CD14-positive monocyte (primary cell): ENCODE measurements around the gene LMTK2. TPM values are rescaled to one million over a fixed set of nuclear protein-coding genes. Genes with fewer than 3 reads are reported as not detected.

Source experiments
- DNase-seq, 3 donors: peaks; one replicate each; pipeline ENCODE4 v3.0.0-alpha.2; 2011 to 2022
- H2AFZ ChIP-seq: 2 replicates; pipeline ENCODE4 v1.6.0; 2012; ENCODE audit warnings: mild to moderate bottlenecking, low read depth, low read length, inconsistent platforms; ENCODE audit not compliant: insufficient read depth, poor library complexity, severe bottlenecking
- H3K27ac ChIP-seq, 2 donors: 1 replicate in 1 of 2; 2 replicates in 1 of 2; pipeline ENCODE4 v1.5.1; 2012 to 2013; ENCODE audit warnings: low read length in 2 of 2, control low read depth in 1 of 2, inconsistent platforms in 1 of 2, low read depth in 1 of 2, mild to moderate bottlenecking in 1 of 2
- H3K27me3 ChIP-seq, 2 donors: one replicate each; pipeline versions ENCODE4 v1.6.0 to v1.6.1; 2011 to 2013; ENCODE audit warnings: low read length in 2 of 2; ENCODE audit not compliant: control insufficient read depth in 2 of 2, insufficient read depth in 2 of 2
- H3K36me3 ChIP-seq, 2 donors: replicated peaks in 1 of 2; 1 replicate in 1 of 2; 2 replicates in 1 of 2; pipeline versions ENCODE4 v1.5.1 to v1.6.1; 2012 to 2013; ENCODE audit warnings: low read length in 2 of 2, control low read depth in 1 of 2, inconsistent platforms in 1 of 2, mild to moderate bottlenecking in 1 of 2; ENCODE audit not compliant: insufficient read depth in 2 of 2, control insufficient read depth in 1 of 2
- H3K4me1 ChIP-seq, 2 donors: 1 replicate in 1 of 2; 2 replicates in 1 of 2; pipeline versions ENCODE4 v1.5.1 to v1.6.1; 2012 to 2013; ENCODE audit warnings: low read length in 2 of 2, control low read depth in 1 of 2, inconsistent platforms in 1 of 2, mild to moderate bottlenecking in 1 of 2, moderate library complexity in 1 of 2; ENCODE audit not compliant: insufficient read depth in 2 of 2, control insufficient read depth in 1 of 2
- H3K4me2 ChIP-seq: replicated peaks from 2 replicates; pipeline ENCODE3; 2012; ENCODE audit warnings: low read length, moderate library complexity, mild to moderate bottlenecking; ENCODE audit not compliant: poor library complexity, severe bottlenecking; ENCODE audit errors: extremely low read depth
- H3K4me3 ChIP-seq, 3 experiments: fragments of 200-600 bp in 1 of 3; sonication (generic) in 1 of 3; replicated peaks in 1 of 3; 1 replicate in 2 of 3; 2 replicates in 1 of 3; pipeline ENCODE4 v1.5.1; 2011 to 2013; ENCODE audit warnings: low read length in 3 of 3, mild to moderate bottlenecking in 3 of 3, control low read depth in 2 of 3, low read depth in 2 of 3, inconsistent platforms in 1 of 3, moderate library complexity in 1 of 3
- H3K79me2 ChIP-seq: 2 replicates; pipeline ENCODE4 v1.6.0; 2012; ENCODE audit warnings: mild to moderate bottlenecking, control low read depth, inconsistent platforms, low read length, moderate library complexity; ENCODE audit not compliant: insufficient read depth
- H3K9ac ChIP-seq: 2 replicates; pipeline ENCODE4 v1.6.0; 2017; ENCODE audit warnings: low read length, mild to moderate bottlenecking; ENCODE audit not compliant: insufficient read depth, poor library complexity, severe bottlenecking
- H3K9me3 ChIP-seq, 2 donors: replicated peaks in 1 of 2; 1 replicate in 1 of 2; 2 replicates in 1 of 2; pipeline versions ENCODE4 v1.5.1 to v1.6.1; 2012 to 2013; ENCODE audit warnings: low read length in 2 of 2, control low read depth in 1 of 2; ENCODE audit not compliant: control insufficient read depth in 1 of 2, insufficient read depth in 1 of 2
- H4K20me1 ChIP-seq: 2 replicates; pipeline ENCODE4 v1.6.0; 2012; ENCODE audit warnings: mild to moderate bottlenecking, low read length, control low read depth, moderate library complexity; ENCODE audit not compliant: insufficient read depth
- H3K27ac Mint-ChIP-seq, 7 donors: one replicate each; pipeline ENCODE4 v1.8.0; 2020; ENCODE audit warnings: mild to moderate bottlenecking in 7 of 7, mixed read lengths in 7 of 7, moderate library complexity in 6 of 7, inconsistent platforms in 2 of 7
- H3K27me3 Mint-ChIP-seq, 3 donors: one replicate each; pipeline ENCODE4 v1.8.0; 2021 to 2022; ENCODE audit warnings: low read depth in 3 of 3, mild to moderate bottlenecking in 3 of 3, mixed read lengths in 3 of 3, moderate library complexity in 3 of 3, inconsistent platforms in 1 of 3
- H3K36me3 Mint-ChIP-seq, 2 donors: one replicate each; pipeline ENCODE4 v1.8.0; 2020; ENCODE audit warnings: mixed read lengths in 2 of 2, inconsistent platforms in 1 of 2, mild to moderate bottlenecking in 1 of 2
- H3K4me1 Mint-ChIP-seq: one replicate; pipeline ENCODE4 v1.8.0; 2020; ENCODE audit warnings: mild to moderate bottlenecking, mixed read lengths
- H3K4me3 Mint-ChIP-seq, 2 donors: one replicate each; pipeline ENCODE4 v1.8.0; 2020; ENCODE audit warnings: mild to moderate bottlenecking in 2 of 2, mixed read lengths in 2 of 2, moderate library complexity in 1 of 2
- H3K9me3 Mint-ChIP-seq, 7 donors: one replicate each; pipeline ENCODE4 v1.8.0; 2020 to 2022; ENCODE audit warnings: mixed read lengths in 7 of 7, mild to moderate bottlenecking in 6 of 7, moderate library complexity in 6 of 7, inconsistent platforms in 2 of 7
- CTCF ChIP-seq: fragments of 200-600 bp; IDR thresholded peaks from one replicate; pipeline ENCODE4 v1.8.0; 2022; ENCODE audit warnings: antibody characterized with exemption, mild to moderate bottlenecking
- WGBS: methylation state at CpG from one replicate; pipeline ENCODE4 v1.1.5; 2013; ENCODE audit warnings: missing lambda C conversion rate; ENCODE audit not compliant: insufficient coverage; 5-methylcytosine and 5-hydroxymethylcytosine counted together
- intact Hi-C, 2 donors: fragments of 100-400 bp; cut with micrococcal nuclease; formaldehyde crosslinking; loops; one replicate each; pipeline versions ENCODE4 v1.15.0 to v1.15.1; 2023
- polyA plus RNA-seq, 3 donors: library from polyadenylated mRNA; depleted of rRNA in 1 of 3; unstranded in 2 of 3; stranded (reverse) in 1 of 3; fragments of 300-500 nt in 2 of 3; fragments of >200 nt in 1 of 3; fragmentation: Illumina TruSeq in 2 of 3; gene quantifications; 1 replicate in 2 of 3; 2 replicates in 1 of 3; pipeline ENCODE4 v1.2.3, GENCODE V29; 2012 to 2021

The LMTK2 gene
- polyA plus RNA-seq, 3 donors = 1.7 to 9.2 (median 1.8) TPM

- Histone ChIP-seq H2AFZ (no peak overlapping the region), H3K9me3 (peaks cover 0 to 5% of the 10 kb centered on the region in 2 donors), H3K4me3 (no peak overlapping the region), H3K36me3 (no peaks in the 10 kb centered on the region), H3K4me1 (no peaks in the 10 kb centered on the region), H3K27me3 (no peaks in the 10 kb centered on the region), H3K4me2 (no peak overlapping the region), H3K27ac (no peak overlapping the region), H3K9ac (no peak overlapping the region), H4K20me1 (no peaks in the 10 kb centered on the region), H3K79me2 (no peaks in the 10 kb centered on the region)
- DNase-seq = no peak
- no peak for TF ChIP-seq CTCF
- H3K4me1 Mint-ChIP-seq = no peaks in the 10 kb centered on the region
- no peak overlapping the region for H3K4me3 Mint-ChIP-seq
- peaks cover 0 to 33% (median 8%) of the 10 kb centered on the region in 7 donors for H3K9me3 Mint-ChIP-seq
- H3K27ac Mint-ChIP-seq = no peak overlapping the region
- no CpG with 5 or more reads among the region's 5 CpGs for WGBS
- H3K27me3 Mint-ChIP-seq = peaks cover 1 to 21% (median 9%) of the 10 kb centered on the region in 3 donors
- H3K36me3 Mint-ChIP-seq = no peaks in the 10 kb centered on the region
- intact Hi-C loops = no loop called here
Measured at GRCh38 chr7:98066208-98066607, 40.5 kb upstream of the LMTK2 start.

- H3K9me3 Mint-ChIP-seq = peaks cover 0 to 33% (median 8%) of the 10 kb centered on the region in 7 donors
- no peak for TF ChIP-seq CTCF
- Histone ChIP-seq H3K36me3 (no peaks in the 10 kb centered on the region), H3K9ac (no peak overlapping the region), H3K4me3 (no peak overlapping the region), H4K20me1 (no peaks in the 10 kb centered on the region), H3K4me2 (no peak overlapping the region), H3K9me3 (peaks cover 0 to 5% of the 10 kb centered on the region in 2 donors), H3K79me2 (no peaks in the 10 kb centered on the region), H3K27ac (no peak overlapping the region), H2AFZ (no peak overlapping the region), H3K27me3 (no peaks in the 10 kb centered on the region), H3K4me1 (no peaks in the 10 kb centered on the region)
- intact Hi-C loops = no loop called here
- 77% methylated on average over 7 of the region's 9 CpGs for WGBS
- no peaks in the 10 kb centered on the region for H3K4me1 Mint-ChIP-seq
- H3K27ac Mint-ChIP-seq = no peak overlapping the region
- peaks cover 3 to 22% (median 11%) of the 10 kb centered on the region in 3 donors for H3K27me3 Mint-ChIP-seq
- H3K4me3 Mint-ChIP-seq = no peak overlapping the region
- no peaks in the 10 kb centered on the region for H3K36me3 Mint-ChIP-seq
- no peak for DNase-seq
Measured at GRCh38 chr7:98066934-98067507, 39.6 kb upstream of the LMTK2 start.
